Activated CD4-positive, alpha-beta T cell treated with anti-CD3 and anti-CD28 coated beads, Interleukin-2, amount 50 U/mL, for 48 hours (primary cell): ENCODE measurements around the gene RPL7A.
"Not testable (repeated sequence)": the region's sequence is repeated elsewhere in the genome, so short reads cannot be mapped to it uniquely, and the experiment has no call there.

Source experiments
- DNase-seq, 2 experiments: peaks; one replicate each; pipeline ENCODE4 v3.0.0-alpha.2; 2020

RPL7A gene

DNA sequence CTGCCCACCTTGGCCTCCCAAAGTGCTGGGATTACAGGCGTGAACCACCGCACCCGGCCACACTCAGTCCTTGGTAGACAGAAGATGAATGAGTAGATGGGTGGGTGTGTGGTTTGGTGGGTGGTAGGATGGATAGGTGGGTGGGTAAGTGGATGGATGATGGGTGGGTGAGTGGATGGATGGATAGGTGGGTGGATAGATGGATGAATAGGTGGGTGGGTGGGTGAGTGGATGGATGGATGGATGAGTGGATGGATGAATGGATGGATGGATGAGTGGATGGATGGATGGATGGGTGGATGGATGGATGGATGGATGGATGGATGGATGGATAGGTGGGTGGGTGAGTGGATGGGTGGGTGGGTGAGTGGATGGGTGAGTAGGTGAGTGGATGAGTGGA, 44.3 kb downstream of the RPL7A start:
- not testable (repeated sequence) for DNase-seq

DNA sequence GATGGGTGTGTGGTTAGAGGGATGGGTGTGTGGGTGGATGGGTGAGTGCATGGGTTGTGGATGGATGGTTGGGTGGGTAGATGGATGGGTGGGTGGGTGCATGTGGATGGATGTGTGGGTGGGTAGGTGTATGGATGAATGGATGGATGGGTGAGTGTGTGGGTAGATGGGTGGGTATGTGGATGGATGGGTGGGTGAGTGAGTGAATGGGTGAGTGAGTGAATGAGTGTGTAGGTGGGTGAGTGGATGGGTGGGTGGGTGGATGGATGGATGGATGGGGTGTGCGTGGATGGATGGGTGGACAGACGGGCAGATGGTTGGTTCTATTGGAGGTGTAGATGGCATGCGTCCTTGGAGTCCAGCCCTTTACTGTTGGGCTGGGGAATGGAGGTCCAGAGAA, 45.4 kb downstream of the RPL7A start:
- DNase-seq, result no peak

DNA sequence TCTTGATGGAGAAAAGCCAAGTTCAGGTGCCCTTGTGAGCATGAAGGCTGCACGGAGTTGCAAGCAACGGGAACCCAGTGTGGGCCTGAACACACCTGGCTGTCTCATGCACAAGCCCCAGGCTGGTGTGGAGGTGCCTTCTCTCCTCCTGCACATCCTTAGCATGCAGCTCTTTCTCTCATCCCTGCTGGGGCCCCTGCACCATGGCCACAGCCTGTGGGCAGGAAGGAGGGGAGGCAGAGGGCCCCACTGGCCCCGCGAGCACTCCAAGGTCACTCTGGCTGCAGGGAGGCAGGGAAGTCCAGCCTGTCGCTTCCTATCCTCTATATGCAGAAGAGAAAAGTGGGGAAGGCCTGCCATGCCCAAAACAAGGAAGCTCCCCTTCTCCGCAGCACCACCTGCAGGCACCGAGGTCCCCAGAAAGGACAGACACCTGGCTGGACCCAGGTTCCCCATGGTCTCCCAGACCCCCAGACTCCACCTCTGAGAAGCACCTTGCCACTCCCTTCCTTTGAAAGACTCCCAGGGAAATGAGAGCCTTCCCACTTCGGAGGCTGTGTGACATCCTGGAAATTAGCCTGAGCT, 46.8 kb downstream of the RPL7A start:
- no peak for DNase-seq

DNA sequence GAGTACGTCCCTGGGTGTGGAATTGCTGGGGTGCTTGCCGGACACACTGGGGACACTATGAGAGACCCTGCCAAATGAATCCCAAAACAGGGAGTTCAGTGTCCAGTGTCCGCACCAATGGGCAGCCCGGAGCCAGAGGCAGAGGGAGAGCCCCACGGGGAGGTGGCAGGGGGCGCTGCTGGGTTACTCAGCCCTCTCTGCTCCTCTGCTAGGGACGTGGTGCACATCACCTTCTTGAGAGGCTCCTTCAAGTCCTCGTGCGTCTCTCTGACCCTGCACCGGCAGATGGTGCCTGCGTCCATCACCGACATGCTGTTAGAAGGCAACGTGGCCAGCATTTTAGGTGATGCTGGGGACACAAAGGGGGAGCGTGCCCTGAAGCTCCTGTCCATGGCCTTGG, 48.9 kb downstream of the RPL7A start:
- DNase-seq, result no peak

DNA sequence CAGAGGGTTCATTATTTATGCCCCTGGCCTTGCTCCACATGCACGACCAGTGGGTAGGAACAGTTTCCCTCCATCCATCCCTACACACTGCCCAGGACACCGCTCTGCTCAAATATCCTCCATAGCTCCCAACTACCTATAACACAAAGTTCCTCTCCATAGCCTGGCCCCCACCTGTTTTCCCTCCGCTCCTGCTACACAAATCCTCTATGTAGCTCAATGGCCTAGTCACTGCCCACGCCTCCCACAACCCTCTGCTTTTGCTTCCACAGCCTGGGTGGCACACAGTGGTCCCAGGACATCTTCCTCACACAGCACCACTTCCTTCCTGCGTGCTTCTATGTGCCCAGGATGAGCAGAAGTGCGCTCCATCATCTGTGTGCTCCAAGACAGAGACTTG, 49.4 kb downstream of the RPL7A start:
- no peak for DNase-seq

DNA sequence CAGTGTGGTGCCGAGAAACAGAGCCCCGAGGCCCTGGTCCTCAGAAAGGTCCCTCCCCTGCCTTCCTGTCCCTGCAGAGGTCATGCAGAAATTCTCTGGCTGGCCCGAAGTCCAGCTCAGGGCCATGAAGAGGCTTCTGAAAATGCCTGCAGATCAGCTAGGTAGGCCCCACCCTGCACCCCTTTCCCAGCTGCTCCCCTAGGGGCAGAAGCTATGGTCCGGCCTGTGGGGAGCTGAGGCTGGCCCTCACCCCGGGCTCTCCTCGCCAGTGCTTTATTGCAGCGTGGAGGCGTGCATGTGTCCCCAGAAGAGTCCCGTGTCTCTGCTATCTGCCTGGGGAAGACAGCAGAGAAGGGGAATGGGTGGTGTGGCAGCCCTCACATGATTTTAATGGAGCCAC, 49.9 kb downstream of the RPL7A start:
- no peak for DNase-seq

DNA sequence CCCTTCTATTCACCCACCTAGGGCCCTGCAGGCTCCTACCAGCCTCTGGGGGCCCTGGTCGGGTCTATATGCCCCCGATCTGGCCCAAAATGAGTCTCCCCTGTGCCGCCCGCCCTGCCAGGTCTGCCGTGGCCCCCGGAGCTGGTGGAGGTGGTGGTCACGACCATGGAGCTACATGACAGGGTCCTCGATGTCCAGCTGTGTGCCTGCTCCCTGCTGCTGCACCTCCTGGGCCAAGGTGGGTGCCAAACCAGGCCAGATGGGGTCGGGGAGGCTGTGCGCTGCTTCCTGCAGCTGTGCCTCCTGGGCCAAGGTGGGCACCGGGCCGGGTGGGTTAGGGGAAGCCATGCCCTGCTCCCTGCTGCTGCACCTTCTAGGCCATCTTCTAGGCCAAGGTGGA, 52.3 kb downstream of the RPL7A start:
- no peak for DNase-seq
